ENCODE results near the gene APBA3.
"Not testable (repeated sequence)": the region's sequence is repeated elsewhere in the genome, so short reads cannot be mapped to it uniquely, and the experiment has no call there.

APBA3 gene

DNA sequence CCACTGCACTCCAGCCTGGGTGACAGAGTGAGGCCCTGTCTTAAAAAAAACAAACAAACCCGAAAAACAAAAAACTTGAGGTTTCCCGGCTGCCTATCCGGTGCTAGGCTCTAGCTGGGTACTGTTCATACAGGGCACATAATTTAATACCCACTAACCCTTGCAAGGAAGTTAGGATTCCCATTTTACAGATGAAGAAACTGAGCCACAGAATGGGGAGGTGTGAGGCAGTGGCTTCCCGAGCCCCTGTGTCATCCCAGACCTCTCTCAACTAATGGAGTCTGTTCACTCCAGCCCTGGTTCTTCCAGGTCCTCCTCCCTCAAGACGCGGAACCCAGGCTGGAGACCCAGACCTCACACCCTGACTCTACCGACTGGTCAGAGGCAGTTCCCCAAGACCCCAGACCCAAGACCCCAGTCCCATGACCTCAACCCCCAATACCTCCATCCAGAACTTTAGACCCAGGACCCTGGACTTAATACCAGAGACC, 576 bp downstream of the APBA3 start:
- ChIA-PET CTCF (no interaction called here), POLR2A (interaction anchor here (0.6 to 2.4 kb wide), 7 partner anchors 16 to 227 kb away, joined by 3 to 10 read pairs (median 5); no protein-coding TSS in a partner anchor)
- Histone ChIP-seq H3K9me3 (ENCODE audit: control insufficient read depth, insufficient read depth, low read depth, low read length) (no peaks in the 10 kb centered on the region), H3K4me1 (ENCODE audit: control insufficient read depth, insufficient read depth, low read length) (no peaks in the 10 kb centered on the region; the same call in 1 of the 2 replicates), H3K27ac (ENCODE audit: extremely low read depth, low read depth, low read length) (peak overlapping the region; percentile 56; the same call in 1 of the 2 replicates), H3K36me3 (ENCODE audit: control insufficient read depth in 2 of 2, insufficient read depth in 1 of 2, low read length in 2 of 2) (peaks cover 7 to 21% of the 10 kb centered on the region in 2 experiments; a peak in 2 of 3 replicates), H3K4me3 (ENCODE audit: low read depth, low read length) (peak overlapping the region; percentile 96)
- TF ChIP-seq ZNF341 (tag by site-specific recombination; IDR thresholded peaks at IDR 0.05; ENCODE audit: low read depth) (no peak), BCL11B (tag by site-specific recombination; IDR thresholded peaks at IDR 0.05; ENCODE audit: low read depth) (0 out of 2 replicates have a peak, but pooled peaks have one; percentile 57), ZBTB7A (tag by site-specific recombination; IDR thresholded peaks at IDR 0.05; ENCODE audit: low read depth) (peak; percentile 9; the same call in 1 of the 2 replicates)
- TF ChIP-seq, protein P1, sequence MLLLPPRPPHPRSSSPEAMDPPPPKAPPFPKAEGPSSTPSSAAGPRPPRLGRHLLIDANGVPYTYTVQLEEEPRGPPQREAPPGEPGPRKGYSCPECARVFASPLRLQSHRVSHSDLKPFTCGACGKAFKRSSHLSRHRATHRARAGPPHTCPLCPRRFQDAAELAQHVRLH (tag by site-specific recombination; IDR thresholded peaks at IDR 0.05) = 0 out of 2 replicates have a peak, but pooled peaks have one; percentile 32
- TF ChIP-seq, protein P2, sequence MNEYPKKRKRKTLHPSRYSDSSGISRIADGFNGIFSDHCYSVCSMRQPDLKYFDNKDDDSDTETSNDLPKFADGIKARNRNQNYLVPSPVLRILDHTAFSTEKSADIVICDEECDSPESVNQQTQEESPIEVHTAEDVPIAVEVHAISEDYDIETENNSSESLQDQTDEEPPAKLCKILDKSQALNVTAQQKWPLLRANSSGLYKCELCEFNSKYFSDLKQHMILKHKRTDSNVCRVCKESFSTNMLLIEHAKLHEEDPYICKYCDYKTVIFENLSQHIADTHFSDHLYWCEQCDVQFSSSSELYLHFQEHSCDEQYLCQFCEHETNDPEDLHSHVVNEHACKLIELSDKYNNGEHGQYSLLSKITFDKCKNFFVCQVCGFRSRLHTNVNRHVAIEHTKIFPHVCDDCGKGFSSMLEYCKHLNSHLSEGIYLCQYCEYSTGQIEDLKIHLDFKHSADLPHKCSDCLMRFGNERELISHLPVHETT (tag by site-specific recombination; IDR thresholded peaks at IDR 0.05) = 0 out of 2 replicates have a peak, but pooled peaks have one; percentile 26

DNA sequence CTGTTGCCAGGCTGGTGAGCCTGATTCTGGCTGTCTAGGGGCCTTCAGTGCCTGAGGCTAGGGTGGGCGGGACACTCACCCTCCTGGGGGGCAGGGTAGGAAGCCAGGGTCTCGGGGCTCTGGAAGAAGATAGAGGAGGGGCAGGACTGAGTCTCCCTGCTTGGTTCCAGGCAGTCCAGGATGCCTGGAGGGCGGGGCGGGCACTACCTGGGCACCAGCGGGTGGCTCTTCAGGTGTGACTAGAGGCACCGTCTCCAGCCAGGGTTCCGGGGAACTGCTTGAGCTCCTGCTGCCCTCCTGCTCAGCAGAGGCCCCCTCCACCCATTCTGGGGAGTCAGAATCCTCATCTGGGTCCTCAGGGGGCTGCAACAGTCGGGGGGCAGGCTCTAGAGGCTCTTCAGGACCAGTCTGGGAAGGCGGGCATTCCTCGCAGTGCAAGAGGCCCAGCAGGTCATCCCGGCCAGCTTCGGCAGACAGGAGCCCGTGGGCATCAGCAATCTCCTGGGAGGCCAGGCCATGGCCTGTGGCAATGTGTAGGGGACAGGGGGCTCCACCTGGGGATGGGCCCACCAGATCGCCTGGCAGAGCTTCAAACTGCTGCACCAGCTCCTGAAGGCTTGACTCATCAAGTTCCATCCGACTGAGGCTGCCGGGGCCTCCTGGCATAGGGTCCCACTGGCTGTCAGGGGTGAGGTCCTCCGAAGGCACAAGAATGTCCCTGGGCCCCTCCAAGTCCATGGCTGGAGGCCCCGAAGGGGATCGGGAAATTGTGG, 1.8 kb downstream of the APBA3 start:
- peaks cover 7 to 16% of the 10 kb centered on the region in 2 experiments; a peak in 2 of 3 replicates for H3K36me3 ChIP-seq (ENCODE audit: control insufficient read depth in 2 of 2, insufficient read depth in 1 of 2, low read length in 2 of 2)
- H3K4me3 ChIP-seq (ENCODE audit: low read depth, low read length) = no peak overlapping the region
- no peak overlapping the region for H3K27ac ChIP-seq (ENCODE audit: extremely low read depth, low read depth, low read length)
- TF ChIP-seq ZNF530 (tag by site-specific recombination; IDR thresholded peaks at IDR 0.05; ENCODE audit: low read depth) = no peak
- TF ChIP-seq ZNF112 (tag by site-specific recombination; IDR thresholded peaks at IDR 0.05) = no peak
- no peak for TF ChIP-seq RBAK (tag by site-specific recombination; IDR thresholded peaks at IDR 0.05)
- TF ChIP-seq, protein P3, sequence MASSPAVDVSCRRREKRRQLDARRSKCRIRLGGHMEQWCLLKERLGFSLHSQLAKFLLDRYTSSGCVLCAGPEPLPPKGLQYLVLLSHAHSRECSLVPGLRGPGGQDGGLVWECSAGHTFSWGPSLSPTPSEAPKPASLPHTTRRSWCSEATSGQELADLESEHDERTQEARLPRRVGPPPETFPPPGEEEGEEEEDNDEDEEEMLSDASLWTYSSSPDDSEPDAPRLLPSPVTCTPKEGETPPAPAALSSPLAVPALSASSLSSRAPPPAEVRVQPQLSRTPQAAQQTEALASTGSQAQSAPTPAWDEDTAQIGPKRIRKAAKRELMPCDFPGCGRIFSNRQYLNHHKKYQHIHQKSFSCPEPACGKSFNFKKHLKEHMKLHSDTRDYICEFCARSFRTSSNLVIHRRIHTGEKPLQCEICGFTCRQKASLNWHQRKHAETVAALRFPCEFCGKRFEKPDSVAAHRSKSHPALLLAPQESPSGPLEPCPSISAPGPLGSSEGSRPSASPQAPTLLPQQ (tag by site-specific recombination; IDR thresholded peaks at IDR 0.05) = 0 out of 2 replicates have a peak, but pooled peaks have one; percentile 45
- ChIA-PET CTCF (interaction anchor here (1.2 kb wide), 1 partner anchor 59 kb away, joined by 3 read pairs; no protein-coding TSS in a partner anchor), POLR2A (interaction anchor here (0.7 kb wide), 1 partner anchor 35 kb away, joined by 4 read pairs; no protein-coding TSS in a partner anchor)
- no peaks in the 10 kb centered on the region for H3K9me3 ChIP-seq (ENCODE audit: control insufficient read depth, insufficient read depth, low read depth, low read length)
- H3K4me1 ChIP-seq (ENCODE audit: control insufficient read depth, insufficient read depth, low read length) = no peaks in the 10 kb centered on the region; the same call in 1 of the 2 replicates

DNA sequence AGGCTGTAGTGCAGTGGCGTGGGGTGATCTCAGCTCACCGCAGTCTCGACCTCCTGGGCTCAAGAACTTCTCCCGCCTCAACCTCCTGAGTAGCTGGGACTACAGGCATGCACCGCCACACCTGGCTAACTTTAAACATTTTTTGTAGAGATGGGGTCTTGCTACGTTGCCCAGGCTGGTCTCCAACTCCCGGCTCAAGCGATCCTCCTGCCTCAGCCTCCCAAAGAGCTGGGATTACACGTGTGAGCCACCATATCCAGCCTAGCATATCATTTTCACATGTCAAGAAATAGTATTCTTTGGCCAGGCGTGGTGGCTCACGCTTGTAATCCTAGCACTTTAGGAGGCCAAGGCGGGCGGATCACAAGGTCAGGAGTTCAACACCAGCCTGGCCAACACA, 3.2 kb downstream of the APBA3 start:
- CTCF ChIA-PET; POLR2A ChIA-PET; H3K9me3 ChIP-seq (ENCODE audit: control insufficient read depth, insufficient read depth, low read depth, low read length); H3K4me3 ChIP-seq (ENCODE audit: low read depth, low read length); H3K4me1 ChIP-seq (ENCODE audit: control insufficient read depth, insufficient read depth, low read length); H3K27ac ChIP-seq (ENCODE audit: extremely low read depth, low read depth, low read length): not testable (repeated sequence)
- peaks cover 7 to 16% of the 10 kb centered on the region in 2 experiments; a peak in 2 of 3 replicates for H3K36me3 ChIP-seq (ENCODE audit: control insufficient read depth in 2 of 2, insufficient read depth in 1 of 2, low read length in 2 of 2)
- peak; percentile 93 for TF ChIP-seq ZNF121 (tag by site-specific recombination; IDR thresholded peaks at IDR 0.05)

DNA sequence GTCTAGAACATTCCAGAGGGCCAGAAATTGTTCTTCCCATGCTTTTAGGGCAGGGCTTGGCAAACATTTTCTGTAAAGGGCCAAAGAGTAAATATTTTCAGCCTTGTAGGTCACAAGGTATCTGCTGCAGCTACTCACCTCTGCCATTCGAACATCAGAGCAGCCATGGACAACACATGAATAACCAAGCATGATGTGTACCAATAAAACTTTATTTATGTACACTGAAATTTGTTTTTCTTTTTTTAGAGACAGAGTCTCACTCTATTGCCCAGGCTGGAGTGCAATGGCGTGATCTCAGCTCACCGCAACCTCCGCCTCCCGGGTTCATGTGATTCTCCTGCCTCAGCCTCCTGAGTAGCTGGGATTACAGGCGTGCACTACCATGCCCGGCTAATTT, 3.8 kb downstream of the APBA3 start:
- CTCF ChIA-PET = interaction anchor here (0.5 kb wide), 1 partner anchor 16 kb away, joined by 4 read pairs; no protein-coding TSS in a partner anchor
- H3K4me1 ChIP-seq (ENCODE audit: control insufficient read depth, insufficient read depth, low read length) = not testable (repeated sequence)

More for the DNA sequence above, 3.8 kb downstream of the APBA3 start:
- H3K27ac ChIP-seq (ENCODE audit: extremely low read depth, low read depth, low read length); H3K4me3 ChIP-seq (ENCODE audit: low read depth, low read length); POLR2A ChIA-PET; H3K9me3 ChIP-seq (ENCODE audit: control insufficient read depth, insufficient read depth, low read depth, low read length): not testable (repeated sequence)
- peaks cover 7 to 16% of the 10 kb centered on the region in 2 experiments; a peak in 2 of 3 replicates for H3K36me3 ChIP-seq (ENCODE audit: control insufficient read depth in 2 of 2, insufficient read depth in 1 of 2, low read length in 2 of 2)

Measured in HEK293 (cell line).